ENCODE results near the gene RUSC2.

Gene RUSC2

GRCh38 chr9:35508069-35508468, 18.2 kb downstream of the RUSC2 start:
- H3K27ac ChIP-seq (replicated peaks), result no peak overlapping the region
- no peak overlapping the region for H3K4me3 ChIP-seq (replicated peaks; ENCODE audit: insufficient read depth, low read length)
- no peaks in the 10 kb centered on the region for H3K27me3 ChIP-seq (ENCODE audit: insufficient read depth, poor library complexity, severe bottlenecking)
- DNase-seq (ENCODE audit: low read depth in 1 of 2, low spot score in 1 of 2), result no peak
- TF ChIP-seq, protein P1, sequence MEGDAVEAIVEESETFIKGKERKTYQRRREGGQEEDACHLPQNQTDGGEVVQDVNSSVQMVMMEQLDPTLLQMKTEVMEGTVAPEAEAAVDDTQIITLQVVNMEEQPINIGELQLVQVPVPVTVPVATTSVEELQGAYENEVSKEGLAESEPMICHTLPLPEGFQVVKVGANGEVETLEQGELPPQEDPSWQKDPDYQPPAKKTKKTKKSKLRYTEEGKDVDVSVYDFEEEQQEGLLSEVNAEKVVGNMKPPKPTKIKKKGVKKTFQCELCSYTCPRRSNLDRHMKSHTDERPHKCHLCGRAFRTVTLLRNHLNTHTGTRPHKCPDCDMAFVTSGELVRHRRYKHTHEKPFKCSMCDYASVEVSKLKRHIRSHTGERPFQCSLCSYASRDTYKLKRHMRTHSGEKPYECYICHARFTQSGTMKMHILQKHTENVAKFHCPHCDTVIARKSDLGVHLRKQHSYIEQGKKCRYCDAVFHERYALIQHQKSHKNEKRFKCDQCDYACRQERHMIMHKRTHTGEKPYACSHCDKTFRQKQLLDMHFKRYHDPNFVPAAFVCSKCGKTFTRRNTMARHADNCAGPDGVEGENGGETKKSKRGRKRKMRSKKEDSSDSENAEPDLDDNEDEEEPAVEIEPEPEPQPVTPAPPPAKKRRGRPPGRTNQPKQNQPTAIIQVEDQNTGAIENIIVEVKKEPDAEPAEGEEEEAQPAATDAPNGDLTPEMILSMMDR (IDR thresholded peaks at IDR 0.05; ENCODE audit: insufficient read depth, low read length), result no peak
- TF ChIP-seq SPI1 (IDR thresholded peaks at IDR 0.05; ENCODE audit: borderline replicate concordance, low read depth) (no peak), REST (IDR thresholded peaks at IDR 0.05; ENCODE audit: insufficient replicate concordance, low read depth) (no peak), GABPA (IDR thresholded peaks at IDR 0.05; ENCODE audit: low read depth) (no peak), POLR2AphosphoS5 (IDR thresholded peaks at IDR 0.05; ENCODE audit: low read depth) (no peak)

DNA sequence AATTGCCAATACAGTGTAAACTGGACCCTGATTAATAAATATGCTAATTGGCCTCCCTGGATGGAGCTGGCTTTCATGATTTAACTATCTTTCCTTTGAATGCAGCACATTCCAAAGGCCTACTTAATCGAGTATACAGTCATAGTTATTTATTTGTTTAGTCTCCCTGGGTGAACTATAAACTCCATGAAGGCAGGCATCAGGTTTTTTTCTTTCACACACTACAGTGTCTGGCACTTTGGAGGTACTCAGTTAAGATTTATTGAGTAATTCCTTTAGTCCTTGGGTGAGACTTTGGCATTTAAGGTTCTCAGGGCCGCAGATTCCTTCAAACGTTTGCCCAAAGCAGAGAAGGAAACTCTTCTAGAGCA, 20.5 kb downstream of the RUSC2 start:
- TF ChIP-seq SPI1 (IDR thresholded peaks at IDR 0.05; ENCODE audit: borderline replicate concordance, low read depth) (no peak), GABPA (IDR thresholded peaks at IDR 0.05; ENCODE audit: low read depth) (no peak)
- DNase-seq (ENCODE audit: low read depth in 1 of 2, low spot score in 1 of 2), result no peak
- no peak overlapping the region for H3K4me3 ChIP-seq (replicated peaks; ENCODE audit: insufficient read depth, low read length)
- no peak overlapping the region for H3K27ac ChIP-seq (replicated peaks)
- no peaks in the 10 kb centered on the region for H3K27me3 ChIP-seq (ENCODE audit: insufficient read depth, poor library complexity, severe bottlenecking)

GRCh38 chr9:35510754-35511428, 21.0 kb downstream of the RUSC2 start:
- Histone ChIP-seq H3K27me3 (ENCODE audit: insufficient read depth, poor library complexity, severe bottlenecking) (no peaks in the 10 kb centered on the region), H3K4me3 (replicated peaks; ENCODE audit: insufficient read depth, low read length) (no peak overlapping the region), H3K27ac (replicated peaks) (no peak overlapping the region)
- no peak for DNase-seq (ENCODE audit: low read depth in 1 of 2, low spot score in 1 of 2)
- no peak for TF ChIP-seq SPI1 (IDR thresholded peaks at IDR 0.05; ENCODE audit: borderline replicate concordance, low read depth)
- TF ChIP-seq POLR2AphosphoS5 (IDR thresholded peaks at IDR 0.05; ENCODE audit: low read depth), result no peak
- no peak for TF ChIP-seq GABPA (IDR thresholded peaks at IDR 0.05; ENCODE audit: low read depth)
- TF ChIP-seq, protein P1 (IDR thresholded peaks at IDR 0.05; ENCODE audit: insufficient read depth, low read length), result no peak
- TF ChIP-seq REST (IDR thresholded peaks at IDR 0.05; ENCODE audit: insufficient replicate concordance, low read depth), result no peak

- Histone ChIP-seq H3K4me3 (replicated peaks; ENCODE audit: insufficient read depth, low read length) (no peak overlapping the region), H3K27me3 (ENCODE audit: insufficient read depth, poor library complexity, severe bottlenecking) (no peaks in the 10 kb centered on the region), H3K27ac (replicated peaks) (no peak overlapping the region)
- no peak for DNase-seq (ENCODE audit: low read depth in 1 of 2, low spot score in 1 of 2)
- TF ChIP-seq SPI1 (IDR thresholded peaks at IDR 0.05; ENCODE audit: borderline replicate concordance, low read depth), result no peak
- TF ChIP-seq GABPA (IDR thresholded peaks at IDR 0.05; ENCODE audit: low read depth), result no peak
Measured at GRCh38 chr9:35511453-35511852, 21.5 kb downstream of the RUSC2 start.

DNA sequence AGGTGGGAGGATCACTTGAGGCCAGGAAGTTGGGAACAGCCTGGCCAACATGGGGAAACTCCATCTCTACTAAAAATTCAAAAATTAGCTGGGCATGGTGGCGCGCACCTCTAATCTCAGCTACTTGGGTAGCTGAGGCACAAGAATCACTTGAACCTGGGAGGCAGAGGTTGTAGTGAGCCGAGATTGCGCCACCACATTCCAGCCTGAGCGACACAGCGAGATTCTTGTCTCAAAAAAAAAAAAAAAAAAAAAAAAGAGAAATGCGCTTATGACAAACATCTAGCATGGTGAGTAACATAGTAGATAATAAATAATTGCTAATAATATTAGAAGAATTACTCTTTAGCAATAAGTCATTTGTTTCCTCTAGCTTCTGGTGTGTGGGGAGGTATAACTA, 25.9 kb downstream of the RUSC2 start:
- Histone ChIP-seq H3K4me3 (replicated peaks; ENCODE audit: insufficient read depth, low read length) (no peak overlapping the region), H3K27ac (replicated peaks) (no peak overlapping the region), H3K27me3 (ENCODE audit: insufficient read depth, poor library complexity, severe bottlenecking) (no peaks in the 10 kb centered on the region)
- DNase-seq (ENCODE audit: low read depth in 1 of 2, low spot score in 1 of 2), result no peak
- TF ChIP-seq, protein P1 (IDR thresholded peaks at IDR 0.05; ENCODE audit: insufficient read depth, low read length), result no peak
- no peak for TF ChIP-seq POLR2AphosphoS5 (IDR thresholded peaks at IDR 0.05; ENCODE audit: low read depth)
